Mesenchymal stem cell (in vitro differentiated cells and primary cell): Measurements from ENCODE around the gene CEP170.

Source experiments
- DNase-seq: peaks from one replicate; pipeline ENCODE4 v3.0.0-alpha.2; 2013
- H2AFZ ChIP-seq: one replicate; pipeline ENCODE4 v1.6.1; 2013; ENCODE audit warnings: low read depth, mild to moderate bottlenecking, control low read depth, inconsistent platforms, low read length, moderate library complexity
- H2AK5ac ChIP-seq: 2 replicates; pipeline ENCODE4 v1.6.1; 2013; ENCODE audit warnings: low read length, moderate library complexity, mild to moderate bottlenecking, inconsistent platforms; ENCODE audit not compliant: severe bottlenecking
- H2BK120ac ChIP-seq: one replicate; pipeline ENCODE4 v1.6.1; 2013; ENCODE audit warnings: low read depth, mild to moderate bottlenecking, inconsistent platforms, low read length, moderate library complexity
- H2BK12ac ChIP-seq, 2 experiments: one replicate each; pipeline ENCODE4 v1.6.1; 2013; ENCODE audit warnings: inconsistent platforms in 2 of 2, low read length in 2 of 2, mild to moderate bottlenecking in 2 of 2, moderate library complexity in 2 of 2, control low read depth in 1 of 2
- H2BK15ac ChIP-seq: one replicate; pipeline ENCODE4 v1.6.1; 2013; ENCODE audit warnings: mild to moderate bottlenecking, low read depth, inconsistent platforms; ENCODE audit not compliant: poor library complexity, severe bottlenecking
- H2BK5ac ChIP-seq: 2 replicates; pipeline ENCODE4 v1.6.1; 2013; ENCODE audit warnings: low read depth, mild to moderate bottlenecking, low read length, control low read depth, inconsistent platforms; ENCODE audit not compliant: poor library complexity, severe bottlenecking
- H3K14ac ChIP-seq, 2 experiments: one replicate each; pipeline ENCODE4 v1.6.1; 2013; ENCODE audit warnings: inconsistent platforms in 2 of 2, low read length in 2 of 2, control low read depth in 1 of 2, mild to moderate bottlenecking in 1 of 2, moderate library complexity in 1 of 2
- H3K18ac ChIP-seq, 2 experiments: one replicate each; pipeline ENCODE4 v1.6.1; 2013; ENCODE audit warnings: inconsistent platforms in 2 of 2, low read length in 2 of 2, control low read depth in 1 of 2, low read depth in 1 of 2, mild to moderate bottlenecking in 1 of 2
- H3K23ac ChIP-seq, 2 experiments: one replicate each; pipeline ENCODE4 v1.6.1; 2013; ENCODE audit warnings: inconsistent platforms in 2 of 2, low read length in 2 of 2, mild to moderate bottlenecking in 2 of 2, moderate library complexity in 2 of 2, control low read depth in 1 of 2
- H3K27ac ChIP-seq: 2 replicates; pipeline ENCODE4 v1.5.1; 2013; ENCODE audit warnings: mild to moderate bottlenecking, moderate library complexity, low read length, control low read depth, inconsistent platforms; ENCODE audit not compliant: poor library complexity, severe bottlenecking
- H3K27me3 ChIP-seq, 2 experiments: 2 replicates each; pipeline versions ENCODE4 v1.6.1 to v1.7.0; 2013; ENCODE audit warnings: low read length in 2 of 2, mild to moderate bottlenecking in 2 of 2, moderate library complexity in 2 of 2, control low read depth in 1 of 2, inconsistent platforms in 1 of 2; ENCODE audit not compliant: control insufficient read depth in 1 of 2, insufficient read depth in 1 of 2
- H3K36me3 ChIP-seq, 2 experiments: 2 replicates each; pipeline versions ENCODE4 v1.6.1 to v1.7.0; 2013; ENCODE audit warnings: low read length in 2 of 2, control low read depth in 1 of 2, inconsistent platforms in 1 of 2, low read depth in 1 of 2, mild to moderate bottlenecking in 1 of 2; ENCODE audit not compliant: insufficient read depth in 2 of 2, control insufficient read depth in 1 of 2
- H3K4ac ChIP-seq, 2 experiments: one replicate each; pipeline ENCODE4 v1.6.1; 2013; ENCODE audit warnings: inconsistent platforms in 2 of 2, low read length in 2 of 2, mild to moderate bottlenecking in 2 of 2, moderate library complexity in 2 of 2, control low read depth in 1 of 2, low read depth in 1 of 2
- H3K4me1 ChIP-seq: 2 replicates; pipeline ENCODE4 v1.6.1; 2013; ENCODE audit warnings: low read depth, low read length, control low read depth; ENCODE audit not compliant: control insufficient read depth, insufficient read depth
- H3K4me2 ChIP-seq: 2 replicates; pipeline ENCODE4 v1.6.1; 2013; ENCODE audit warnings: low read length, mild to moderate bottlenecking, inconsistent platforms; ENCODE audit not compliant: poor library complexity, severe bottlenecking
- H3K4me3 ChIP-seq, 2 experiments: 2 replicates each; pipeline versions ENCODE4 v1.5.1 to v1.7.0; 2013; ENCODE audit warnings: low read length in 2 of 2, mild to moderate bottlenecking in 2 of 2, control low read depth in 1 of 2, low read depth in 1 of 2; ENCODE audit not compliant: insufficient read depth in 1 of 2
- H3K79me1 ChIP-seq: replicated peaks from 2 replicates; pipeline ENCODE4 v1.6.1; 2013; ENCODE audit warnings: mild to moderate bottlenecking, control low read depth, low read length, inconsistent platforms; ENCODE audit not compliant: poor library complexity, severe bottlenecking
- H3K9ac ChIP-seq: 2 replicates; pipeline ENCODE4 v1.7.0; 2013; ENCODE audit warnings: mild to moderate bottlenecking, low read length, moderate library complexity
- H3K9me3 ChIP-seq: 2 replicates; pipeline ENCODE4 v1.7.0; 2013; ENCODE audit warnings: mild to moderate bottlenecking, low read length; ENCODE audit not compliant: control insufficient read depth
- H4K8ac ChIP-seq: one replicate; pipeline ENCODE4 v1.6.1; 2013; ENCODE audit warnings: inconsistent platforms, mild to moderate bottlenecking, low read length, moderate library complexity
- H4K91ac ChIP-seq: one replicate; pipeline ENCODE4 v1.6.1; 2013; ENCODE audit warnings: mild to moderate bottlenecking, low read length, inconsistent platforms
- WGBS: methylation state at CpG from one replicate; pipeline ENCODE4 v1.1.7; 2013; ENCODE audit warnings: mixed read lengths; 5-methylcytosine and 5-hydroxymethylcytosine counted together

CEP170 gene

DNA sequence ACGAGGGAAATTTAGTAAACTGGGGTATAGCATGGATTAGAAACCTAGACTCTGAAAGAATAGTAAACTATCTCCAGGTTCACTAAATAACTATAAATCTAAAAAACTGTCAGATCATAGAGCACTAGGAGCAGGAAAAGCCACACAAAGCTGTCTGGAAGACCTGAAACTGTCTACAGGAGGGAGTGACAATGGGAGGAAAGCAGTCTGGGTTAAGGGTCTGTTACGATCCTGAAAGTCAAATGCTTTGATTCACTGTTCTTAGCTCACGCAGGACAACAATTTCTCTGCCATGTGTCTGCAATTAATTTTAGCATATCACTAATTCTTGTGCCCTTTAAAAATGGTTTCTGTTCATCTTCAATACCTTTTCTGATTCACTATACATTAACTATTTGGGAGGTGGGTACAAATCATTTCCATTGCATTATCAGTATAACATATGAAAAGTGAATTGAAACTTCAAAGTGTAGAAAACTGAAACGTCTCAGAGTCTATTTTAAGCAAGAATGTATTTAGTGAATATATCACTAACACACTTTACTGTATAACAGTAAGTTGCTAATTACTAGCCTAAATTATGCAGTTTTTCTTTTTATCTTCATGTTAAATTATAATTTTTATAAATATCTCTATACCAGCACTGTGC lies 18.4 kb downstream of the CEP170 start:
- H2BK12ac ChIP-seq, result no peak overlapping the region
- H3K4me1 ChIP-seq, result no peaks in the 10 kb centered on the region
- no peaks in the 10 kb centered on the region for H3K79me1 ChIP-seq
- no peak overlapping the region for H2BK15ac ChIP-seq
- H3K4me3 ChIP-seq, result no peak overlapping the region
- H2BK120ac ChIP-seq, result no peak overlapping the region
- no peak overlapping the region for H2AK5ac ChIP-seq
- H3K9me3 ChIP-seq, result peaks cover 5% of the 10 kb centered on the region
- DNase-seq, result no peak
- peak overlapping the region; percentile 43 for H3K9ac ChIP-seq
- no peak overlapping the region for H4K91ac ChIP-seq
- H3K23ac ChIP-seq, result no peak overlapping the region
- no peak overlapping the region for H3K18ac ChIP-seq
- no peak overlapping the region for H2BK5ac ChIP-seq
- peaks cover 6 to 55% of the 10 kb centered on the region in 2 experiments for H3K36me3 ChIP-seq
- no peak overlapping the region for H3K4me2 ChIP-seq
- no peak overlapping the region for H3K4ac ChIP-seq
- no peak overlapping the region for H4K8ac ChIP-seq
- H2AFZ ChIP-seq, result no peak overlapping the region
- H3K14ac ChIP-seq, result no peak overlapping the region
- H3K27ac ChIP-seq, result no peak overlapping the region
- H3K27me3 ChIP-seq, result no peaks in the 10 kb centered on the region
- WGBS, result 94% methylated on average over 2 of the region's 4 CpGs

DNA sequence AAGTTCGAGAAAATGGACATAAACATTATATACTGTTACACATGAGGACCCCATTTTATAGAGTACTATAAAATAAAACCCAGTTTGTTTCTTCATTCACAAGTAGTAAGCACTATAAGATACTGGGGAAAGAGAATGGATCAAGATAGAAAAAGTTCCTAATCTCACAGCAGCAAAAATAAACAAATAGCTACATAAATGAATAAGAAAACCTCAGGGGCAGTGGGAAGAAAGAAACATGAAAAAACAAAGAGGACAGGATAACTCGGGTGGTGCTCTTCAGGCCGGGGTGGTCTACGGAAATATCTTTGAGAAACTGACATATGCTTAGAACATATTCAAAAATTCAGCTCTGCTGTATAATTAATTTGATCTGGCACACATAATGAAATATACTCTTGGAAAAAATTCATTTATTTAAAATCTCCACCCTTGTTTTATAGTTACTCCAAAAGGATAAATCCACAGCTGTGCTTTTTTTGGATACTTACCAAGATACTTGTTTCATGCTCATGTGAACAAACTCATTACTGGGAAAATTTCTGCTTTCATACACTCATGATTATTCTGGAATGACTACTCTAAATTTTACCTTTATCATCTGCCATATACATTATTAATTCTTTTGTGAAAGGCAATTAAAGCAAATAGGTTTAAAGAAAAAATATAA lies 20.0 kb downstream of the CEP170 start:
- no peak overlapping the region for H3K4me2 ChIP-seq
- no peaks in the 10 kb centered on the region for H3K79me1 ChIP-seq
- H3K4ac ChIP-seq, result no peak overlapping the region
- peaks cover 20% of the 10 kb centered on the region for H3K9me3 ChIP-seq
- WGBS, result 80% methylated on average over 1 of the region's 4 CpGs
- H3K4me3 ChIP-seq, result no peak overlapping the region
- H3K23ac ChIP-seq, result no peak overlapping the region
- no peak overlapping the region for H3K14ac ChIP-seq
- H2AFZ ChIP-seq, result no peak overlapping the region
- H3K27me3 ChIP-seq, result no peaks in the 10 kb centered on the region
- H2BK120ac ChIP-seq, result no peak overlapping the region
- no peak overlapping the region for H2AK5ac ChIP-seq
- no peak overlapping the region for H2BK5ac ChIP-seq
- H3K27ac ChIP-seq, result peak overlapping the region; percentile 56
- no peak overlapping the region for H2BK15ac ChIP-seq
- H2BK12ac ChIP-seq, result no peak overlapping the region
- no peak overlapping the region for H4K91ac ChIP-seq
- H3K9ac ChIP-seq, result peak overlapping the region; percentile 43
- H3K4me1 ChIP-seq, result no peaks in the 10 kb centered on the region
- H3K36me3 ChIP-seq, result peaks cover 6 to 57% of the 10 kb centered on the region in 2 experiments
- DNase-seq, result no peak
- H4K8ac ChIP-seq, result no peak overlapping the region
- no peak overlapping the region for H3K18ac ChIP-seq

DNA sequence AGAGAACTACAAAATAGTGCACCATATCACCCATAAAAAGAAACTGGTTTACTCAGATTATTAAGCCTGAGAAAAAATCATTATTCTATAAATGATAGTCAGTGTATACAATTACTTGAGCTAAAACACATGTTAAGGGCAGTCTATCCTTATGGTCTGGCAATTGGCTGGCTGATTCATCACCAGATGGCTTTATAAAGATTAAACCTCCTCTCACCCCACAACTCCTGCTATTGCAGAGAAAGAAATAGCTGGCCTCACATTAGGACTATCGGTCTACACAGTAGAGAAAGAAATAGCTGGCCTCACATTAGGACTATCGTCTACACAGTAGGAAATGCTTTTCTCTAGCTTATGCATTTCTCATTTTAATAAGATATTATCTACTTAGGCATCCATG lies 21.2 kb downstream of the CEP170 start:
- Histone ChIP-seq H3K79me1 (no peaks in the 10 kb centered on the region), H3K14ac (no peak overlapping the region), H3K27me3 (no peaks in the 10 kb centered on the region), H3K18ac (no peak overlapping the region), H2AK5ac (no peak overlapping the region), H2BK15ac (no peak overlapping the region), H3K4ac (no peak overlapping the region), H3K9me3 (peaks cover 32% of the 10 kb centered on the region), H3K4me3 (no peak overlapping the region), H3K36me3 (peaks cover 6 to 62% of the 10 kb centered on the region in 2 experiments), H2BK5ac (no peak overlapping the region), H3K23ac (no peak overlapping the region), H4K8ac (no peak overlapping the region), H3K9ac (no peak overlapping the region), H4K91ac (no peak overlapping the region), H3K27ac (no peak overlapping the region), H2BK12ac (no peak overlapping the region), H2AFZ (no peak overlapping the region), H3K4me1 (no peaks in the 10 kb centered on the region), H2BK120ac (no peak overlapping the region), H3K4me2 (no peak overlapping the region)
- DNase-seq, result peak; percentile 80
- WGBS, result no CpG with 5 or more reads among the region's 2 CpGs

DNA sequence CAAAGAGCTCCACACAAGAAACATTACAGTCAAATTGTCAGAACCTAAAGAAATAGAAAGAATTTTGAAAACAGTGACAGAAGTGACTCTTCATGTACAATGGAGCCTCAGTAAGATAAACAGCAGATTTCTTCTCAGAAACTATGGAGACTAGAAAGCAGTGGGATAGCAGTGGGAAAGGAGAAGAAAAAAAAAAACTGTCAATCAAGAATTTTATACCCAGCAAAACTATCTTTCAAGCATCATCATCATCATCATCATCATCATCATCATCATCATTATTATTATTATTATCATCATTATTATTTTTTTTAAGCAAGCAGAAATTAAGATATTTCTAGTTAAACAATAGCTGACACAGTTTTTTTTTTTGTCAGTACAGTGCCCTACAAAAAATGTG lies 24.2 kb downstream of the CEP170 start:
- no peak overlapping the region for H4K91ac ChIP-seq
- H3K36me3 ChIP-seq, result peaks cover 3 to 54% of the 10 kb centered on the region in 2 experiments
- peak; percentile 55 for DNase-seq
- no peak overlapping the region for H3K14ac ChIP-seq
- no peak overlapping the region for H3K4me3 ChIP-seq
- H3K27me3 ChIP-seq, result no peaks in the 10 kb centered on the region
- no peak overlapping the region for H3K23ac ChIP-seq
- H4K8ac ChIP-seq, result no peak overlapping the region
- H2BK120ac ChIP-seq, result no peak overlapping the region
- H3K27ac ChIP-seq, result no peak overlapping the region
- H2BK5ac ChIP-seq, result no peak overlapping the region
- H3K18ac ChIP-seq, result no peak overlapping the region
- no peak overlapping the region for H2BK15ac ChIP-seq
- H3K9ac ChIP-seq, result no peak overlapping the region
- no peaks in the 10 kb centered on the region for H3K4me1 ChIP-seq
- H3K4ac ChIP-seq, result no peak overlapping the region
- H3K79me1 ChIP-seq, result no peaks in the 10 kb centered on the region
- no peak overlapping the region for H2AK5ac ChIP-seq
- no peak overlapping the region for H3K4me2 ChIP-seq
- no peak overlapping the region for H2BK12ac ChIP-seq
- H2AFZ ChIP-seq, result no peak overlapping the region
- H3K9me3 ChIP-seq, result peaks cover 34% of the 10 kb centered on the region
